SKM-1 treated with dmso at 0.1 percent for 144 hours (cell line): Measurements from ENCODE around the gene DPH7.
"Not testable (repeated sequence)": the region's sequence is repeated elsewhere in the genome, so short reads cannot be mapped to it uniquely, and the experiment has no call there.

Source experiments
- DNase-seq: peaks from one replicate; lab custom pipeline; 2025; ENCODE audit not compliant: unreplicated experiment; lab: John Stamatoyannopoulos, UW

DPH7 gene

DNA sequence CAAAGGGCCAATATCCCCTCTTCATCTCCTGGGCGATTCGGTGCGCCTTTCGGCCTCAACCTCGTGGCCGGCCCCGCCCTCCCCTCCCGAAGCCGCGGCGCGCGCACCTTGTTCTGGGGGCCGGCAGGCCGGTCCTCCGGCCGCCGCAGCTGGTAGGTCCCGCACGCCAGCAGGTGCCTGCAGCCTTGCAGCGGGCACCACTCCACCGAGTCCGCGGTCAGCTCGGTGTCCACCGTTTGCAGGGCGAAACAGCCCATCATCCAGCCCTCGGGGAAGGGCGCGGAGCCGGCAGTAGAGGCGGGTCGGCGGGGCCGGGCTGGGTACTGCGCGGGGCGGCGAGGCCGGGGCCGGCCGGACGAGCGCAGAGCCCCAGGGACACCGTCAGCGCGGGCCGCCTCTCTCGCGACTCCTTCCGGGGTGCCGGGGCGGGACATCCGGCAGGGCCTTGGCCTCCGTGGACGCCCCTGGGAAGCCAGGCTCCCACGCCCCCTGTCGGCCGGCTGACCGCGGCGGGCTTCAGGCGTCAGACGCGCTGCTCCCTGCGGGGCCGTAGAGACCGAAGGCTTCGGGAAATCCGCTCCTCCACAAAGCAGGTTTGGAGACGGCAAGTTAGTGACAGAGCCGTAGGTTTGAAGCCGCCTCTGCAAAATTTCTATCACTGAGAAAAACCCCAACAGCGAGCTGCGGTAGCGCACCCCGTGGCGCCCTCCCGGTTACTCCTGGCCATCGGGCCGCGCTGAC lies at the start of gene DPH7:
TSS of gene DPH7 (minus strand) at position 408 of the 741 bp plus-strand sequence. CDS start at position 260, 148 bp downstream.
- peak; percentile 89 for DNase-seq

DNA sequence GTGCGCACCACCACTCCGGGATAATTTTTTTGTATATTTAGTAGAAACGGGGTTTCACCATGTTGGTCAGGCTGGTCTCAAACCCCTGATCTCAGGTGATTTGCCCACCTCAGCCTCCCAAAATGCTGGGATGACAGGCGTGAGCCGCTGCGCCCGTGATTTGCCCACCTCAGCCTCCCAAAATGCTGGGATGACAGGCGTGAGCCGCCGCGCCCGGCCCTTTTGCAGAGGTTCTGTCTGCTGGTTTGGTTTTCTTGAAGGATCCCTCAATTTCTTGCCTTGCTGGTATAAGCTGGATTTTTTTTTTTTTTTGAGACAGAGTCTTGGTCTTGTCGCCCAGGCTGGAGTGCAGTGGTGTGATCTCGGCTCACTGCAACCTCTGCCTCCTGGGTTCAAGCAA lies 48.7 kb upstream of the DPH7 start:
- not testable (repeated sequence) for DNase-seq

DNA sequence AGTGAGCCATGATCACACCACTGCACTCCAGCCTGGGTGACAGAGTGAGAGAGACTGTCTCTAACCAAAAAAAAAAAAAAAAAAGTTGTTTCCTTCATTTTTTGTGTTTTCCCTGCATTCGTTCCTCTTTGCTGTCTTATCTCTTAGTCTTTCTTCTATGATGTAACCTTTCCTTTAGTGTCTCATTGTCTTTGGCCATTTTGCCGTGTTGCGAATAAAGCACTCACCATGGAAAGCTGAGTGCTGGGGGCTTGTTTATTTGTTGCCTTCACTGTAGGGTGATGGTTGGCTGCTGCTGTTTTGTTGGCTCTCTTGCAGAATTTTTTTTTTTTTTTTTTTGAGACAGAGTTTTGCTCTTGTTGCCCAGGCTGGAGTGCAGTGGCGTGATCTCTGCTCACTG lies 47.7 kb upstream of the DPH7 start:
- no peak for DNase-seq

DNA sequence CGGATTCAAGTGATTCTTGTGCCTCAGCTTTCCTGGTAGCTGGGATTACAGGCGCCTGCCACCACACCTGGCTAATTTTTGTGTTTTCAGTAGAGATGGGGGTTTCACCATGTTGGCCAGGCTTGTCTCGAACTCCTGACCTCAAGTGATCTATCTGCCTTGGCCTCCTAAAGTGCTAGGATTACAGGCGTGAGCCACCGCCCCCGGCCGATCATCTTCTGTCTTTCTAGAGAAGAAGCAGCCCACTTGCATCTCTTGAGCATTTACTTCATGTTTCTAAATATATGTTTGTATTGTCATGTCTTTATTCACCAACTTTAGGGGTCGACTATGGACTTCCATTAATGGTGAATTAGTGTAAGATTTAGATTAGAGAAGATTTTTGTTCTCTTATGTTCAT lies 43.5 kb upstream of the DPH7 start:
- not testable (repeated sequence) for DNase-seq

DNA sequence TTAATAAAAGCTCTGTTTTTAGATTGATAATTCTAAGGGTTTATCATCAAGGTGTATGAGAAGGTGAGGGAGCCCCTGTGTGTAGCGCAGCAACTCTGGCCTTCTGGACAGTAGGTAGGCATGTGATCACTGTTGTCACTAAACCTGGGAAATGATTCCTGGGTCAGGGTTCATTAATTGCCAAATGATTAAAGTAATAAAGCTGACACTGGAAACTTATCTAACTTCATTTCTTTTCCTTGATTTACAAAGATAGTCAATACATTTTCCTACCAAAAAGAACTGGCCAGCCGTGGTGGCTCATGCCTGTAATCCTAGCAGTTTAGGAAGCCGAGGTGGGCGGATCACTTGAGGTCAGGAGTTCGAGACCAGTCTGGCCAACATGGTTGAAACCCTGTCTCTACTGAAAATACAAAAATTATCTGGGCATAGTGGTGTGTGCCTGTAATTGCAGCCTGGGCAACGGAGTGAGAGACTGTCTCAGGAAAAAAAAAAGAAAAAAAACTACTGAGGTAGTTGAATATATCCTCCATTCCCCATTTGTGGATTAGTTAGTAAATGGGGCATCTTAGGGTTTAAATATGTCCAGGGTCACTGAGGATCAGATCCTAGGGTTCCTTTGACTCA lies 42.5 kb upstream of the DPH7 start:
- no peak for DNase-seq

DNA sequence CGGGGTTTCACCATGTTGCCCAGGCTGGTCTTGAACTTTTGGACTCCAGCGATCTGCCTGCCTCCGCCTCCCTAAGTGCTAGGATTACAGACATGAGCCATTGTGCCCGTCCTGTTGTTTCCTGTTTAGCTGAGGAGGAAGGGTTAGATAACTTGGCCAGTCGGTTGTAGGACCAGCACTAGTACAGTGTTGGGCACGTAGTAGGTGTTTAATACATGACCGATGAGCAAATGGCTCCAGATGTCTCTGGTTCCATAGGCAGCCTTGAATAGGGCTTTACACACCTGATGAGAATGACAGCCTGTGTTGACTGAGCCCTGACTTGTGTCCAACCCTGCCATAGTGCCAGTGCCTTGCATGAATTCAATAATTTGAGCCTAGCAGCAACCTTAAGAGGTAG lies 41.9 kb upstream of the DPH7 start:
- DNase-seq = no peak

DNA sequence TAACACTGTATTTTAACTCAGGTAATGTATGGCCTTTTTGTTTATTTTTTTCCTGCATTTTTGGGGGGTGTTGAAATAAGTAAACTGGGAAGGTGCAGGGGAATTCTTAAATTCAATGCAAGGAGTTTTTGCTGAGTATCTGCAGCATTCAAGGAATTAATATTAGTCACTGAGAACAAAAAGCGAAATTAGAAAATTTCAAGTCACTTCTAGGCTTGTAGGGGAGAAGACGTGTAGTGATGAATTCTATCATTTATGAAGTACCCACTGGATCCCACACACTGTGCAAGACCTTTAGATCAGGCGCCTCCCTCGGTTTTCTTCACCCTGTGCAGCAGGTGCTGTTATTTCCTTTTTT lies 41.3 kb upstream of the DPH7 start:
- DNase-seq = no peak

DNA sequence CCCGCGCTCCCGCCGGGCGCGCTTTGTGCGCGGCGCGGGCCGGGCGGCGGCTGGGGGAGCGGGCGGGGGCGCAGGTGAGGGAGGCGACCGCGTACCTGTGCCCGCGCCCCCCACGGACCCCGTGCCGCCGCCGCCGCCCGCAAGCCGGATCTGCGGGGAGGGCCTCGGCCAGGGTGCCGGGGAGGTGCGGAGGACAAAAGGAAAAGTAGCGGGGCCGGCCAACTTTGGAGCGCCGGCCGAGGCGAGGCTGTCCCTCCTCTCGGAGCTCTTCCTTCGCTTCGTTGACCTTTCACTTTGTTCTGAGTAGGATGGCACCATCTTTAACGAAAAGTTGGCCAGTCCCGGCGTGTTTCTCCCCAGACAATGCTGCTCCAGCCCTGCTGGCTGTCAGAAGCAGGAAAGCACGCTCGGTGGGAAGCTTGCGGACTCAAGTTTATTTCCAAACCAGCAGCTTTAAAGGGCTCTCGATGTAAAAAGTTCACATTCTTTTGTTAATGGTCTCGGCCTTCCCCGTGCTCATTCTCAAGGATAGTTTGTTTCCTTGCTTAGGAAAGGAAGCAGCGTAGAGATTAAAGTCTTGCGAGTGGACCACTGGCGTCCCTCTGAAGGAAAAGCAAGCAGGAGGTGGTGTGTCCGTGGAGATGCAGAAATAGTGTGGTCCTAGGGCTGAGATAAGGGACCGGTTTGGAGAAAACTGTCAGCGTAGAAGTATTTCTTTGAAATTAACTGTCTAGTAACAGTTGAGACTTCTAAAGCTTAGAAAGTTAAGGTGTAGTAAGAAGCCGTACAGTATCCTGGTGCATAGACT lies 40.7 kb upstream of the DPH7 start:
- DNase-seq = no peak

DNA sequence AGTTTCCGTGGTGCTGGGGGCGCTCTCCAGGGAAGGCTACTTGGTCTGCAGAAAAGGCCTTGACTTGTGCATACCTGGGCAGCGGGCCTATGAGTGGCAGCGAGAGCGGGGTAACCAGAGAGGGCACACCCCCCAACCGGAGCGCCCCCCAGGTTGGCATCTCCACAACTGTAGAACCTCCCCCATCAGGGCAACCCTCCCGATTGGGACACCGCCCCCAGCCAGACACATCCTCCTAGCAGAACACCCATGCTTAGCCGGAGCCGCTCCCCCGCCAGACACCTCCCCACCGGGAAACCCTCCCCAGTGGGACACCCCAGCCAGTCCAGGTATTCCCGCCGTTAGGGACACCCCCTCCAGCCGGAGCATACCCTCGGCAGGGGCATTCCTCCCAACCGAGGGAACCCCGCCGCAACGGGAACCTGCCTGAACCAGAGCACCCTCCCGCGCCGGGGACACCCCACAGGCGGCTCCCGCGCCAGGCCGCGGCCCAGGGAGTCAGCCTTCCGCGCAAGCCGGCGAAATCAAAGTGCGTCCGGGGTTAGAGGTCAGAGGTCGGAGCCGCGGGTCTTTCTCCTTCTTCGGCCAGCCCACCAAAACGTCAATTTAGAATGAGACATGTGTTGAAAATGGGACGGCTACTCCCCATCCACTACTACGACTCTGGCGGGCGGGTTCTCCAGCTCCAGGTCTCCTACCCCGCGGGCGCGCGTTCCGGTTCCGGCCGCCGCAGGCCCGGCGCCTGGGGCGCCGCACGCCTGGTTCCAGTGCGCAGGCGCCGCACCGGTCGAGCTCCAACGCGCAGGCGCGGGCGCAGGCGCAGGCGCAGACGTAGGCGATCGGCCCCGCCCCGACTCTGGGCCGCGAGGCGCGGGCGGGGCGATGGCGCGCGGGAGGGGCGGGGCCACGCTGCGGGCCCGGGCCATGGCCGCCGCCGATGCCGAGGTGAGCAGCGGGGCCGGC lies 39.7 kb upstream of the DPH7 start, which contains the start of gene EHMT1:
TSS of gene EHMT1 (plus strand) at position 901 of the 963 bp plus-strand sequence. CDS start at position 925, 24 bp downstream.
- DNase-seq = peak; percentile 76

DNA sequence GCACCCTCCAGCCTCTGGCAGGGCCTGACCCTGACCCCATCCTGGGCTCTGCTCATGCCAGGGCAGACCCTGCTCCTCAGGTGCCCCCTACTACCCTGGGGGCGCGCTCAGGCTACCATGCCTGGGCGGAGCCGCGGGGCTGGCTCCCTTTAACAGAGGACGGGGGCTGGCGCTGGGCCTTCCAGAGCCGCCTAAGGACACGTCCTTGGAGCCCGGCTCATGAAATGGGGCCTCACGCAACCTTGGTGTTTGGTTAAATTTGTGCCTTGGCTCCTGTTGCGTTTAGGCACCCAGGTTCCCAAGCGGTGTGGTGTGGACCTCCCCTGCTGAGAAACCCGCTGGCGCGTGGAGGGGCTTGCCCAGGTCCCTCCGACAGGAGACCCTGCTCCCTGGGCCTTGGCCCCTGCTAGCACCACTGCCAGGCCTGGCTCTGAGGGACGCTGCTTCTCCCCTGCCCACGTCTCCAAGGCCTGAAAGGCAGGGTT lies 36.7 kb upstream of the DPH7 start:
- no peak for DNase-seq

DNA sequence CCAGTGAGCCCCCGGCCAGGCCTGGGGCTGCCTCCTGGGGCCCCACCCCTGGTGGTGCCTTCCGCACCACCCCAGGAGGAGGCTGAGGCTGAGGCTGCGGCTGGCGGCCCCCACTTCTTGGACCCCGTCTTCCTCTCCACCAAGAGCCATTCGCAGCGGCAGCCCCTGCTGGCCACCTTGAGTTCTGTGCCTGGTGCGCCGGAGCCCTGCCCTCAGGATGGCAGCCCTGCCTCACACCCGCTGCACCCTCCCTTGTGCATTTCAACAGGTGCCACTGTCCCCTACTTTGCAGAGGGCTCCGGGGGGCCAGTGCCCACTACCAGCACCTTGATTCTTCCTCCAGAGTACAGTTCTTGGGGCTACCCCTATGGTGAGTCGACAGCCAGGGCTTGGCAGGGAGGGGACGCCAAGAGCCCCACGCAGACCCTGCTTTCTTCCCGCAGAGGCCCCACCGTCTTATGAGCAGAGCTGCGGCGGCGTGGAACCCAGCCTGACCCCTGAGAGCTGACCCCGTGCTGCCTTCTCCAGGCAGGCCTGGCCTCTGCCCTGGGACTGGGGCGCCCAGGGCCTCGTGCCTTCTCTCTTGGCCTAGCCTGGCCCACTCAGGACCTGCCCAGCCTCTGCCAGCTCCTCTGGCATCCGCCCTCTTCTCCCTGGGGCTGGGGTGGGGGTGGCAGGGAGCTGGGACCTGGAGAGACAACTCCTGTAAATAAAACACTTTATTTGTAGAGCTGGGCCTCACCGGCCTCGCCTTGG lies 36.1 kb upstream of the DPH7 start:
- DNase-seq = no peak

DNA sequence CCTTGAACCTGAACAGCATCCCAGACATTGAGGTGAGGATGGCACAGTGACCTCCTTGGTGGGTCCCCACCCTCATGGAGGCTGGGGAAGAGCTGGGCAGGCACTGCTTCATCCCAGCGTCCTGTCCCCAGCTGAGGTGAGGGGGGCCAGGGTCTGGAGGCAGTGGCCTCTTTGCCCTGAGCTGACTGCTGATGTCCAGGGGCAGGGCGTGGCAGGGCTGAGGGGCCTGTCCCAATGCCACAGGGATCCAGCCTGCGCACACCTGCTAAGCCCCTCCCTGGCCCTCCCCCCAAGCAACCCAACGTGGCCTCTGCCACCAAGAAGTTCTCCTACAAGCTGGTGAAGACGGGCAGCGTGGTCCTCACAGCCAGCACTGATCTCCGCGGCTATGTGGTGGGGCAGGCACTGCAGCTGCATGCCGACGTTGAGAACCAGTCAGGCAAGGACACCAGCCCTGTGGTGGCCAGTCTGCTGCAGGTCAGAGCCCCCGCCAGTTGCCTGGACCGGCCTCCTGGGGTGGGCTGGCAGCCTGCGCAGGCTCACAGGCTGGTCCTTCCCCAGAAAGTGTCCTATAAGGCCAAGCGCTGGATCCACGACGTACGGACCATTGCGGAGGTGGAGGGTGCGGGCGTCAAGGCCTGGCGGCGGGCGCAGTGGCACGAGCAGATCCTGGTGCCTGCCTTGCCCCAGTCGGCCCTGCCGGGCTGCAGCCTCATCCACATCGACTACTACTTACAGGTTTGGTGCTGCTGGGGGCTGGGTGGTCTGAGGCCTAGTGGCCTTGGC lies 35.2 kb upstream of the DPH7 start:
- no peak for DNase-seq

DNA sequence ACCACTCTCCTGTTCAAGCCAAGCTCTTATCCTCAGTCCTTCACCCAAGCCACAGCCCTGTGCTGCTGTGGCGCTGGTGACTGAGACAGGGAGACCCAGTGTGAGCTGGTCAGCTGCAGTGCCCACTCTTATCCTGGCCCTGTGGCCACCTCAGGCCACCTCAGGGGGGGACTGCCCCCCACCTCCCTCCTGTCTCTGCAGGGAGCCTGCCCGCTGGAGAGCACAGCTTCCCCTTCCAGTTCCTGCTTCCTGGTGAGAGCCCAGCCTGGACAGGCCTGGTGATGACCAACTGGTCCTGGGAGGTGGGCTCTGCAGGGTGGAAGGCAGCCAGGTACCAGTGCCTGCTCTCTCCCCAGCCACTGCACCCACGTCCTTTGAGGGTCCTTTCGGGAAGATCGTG lies 34.5 kb upstream of the DPH7 start:
- no peak for DNase-seq

DNA sequence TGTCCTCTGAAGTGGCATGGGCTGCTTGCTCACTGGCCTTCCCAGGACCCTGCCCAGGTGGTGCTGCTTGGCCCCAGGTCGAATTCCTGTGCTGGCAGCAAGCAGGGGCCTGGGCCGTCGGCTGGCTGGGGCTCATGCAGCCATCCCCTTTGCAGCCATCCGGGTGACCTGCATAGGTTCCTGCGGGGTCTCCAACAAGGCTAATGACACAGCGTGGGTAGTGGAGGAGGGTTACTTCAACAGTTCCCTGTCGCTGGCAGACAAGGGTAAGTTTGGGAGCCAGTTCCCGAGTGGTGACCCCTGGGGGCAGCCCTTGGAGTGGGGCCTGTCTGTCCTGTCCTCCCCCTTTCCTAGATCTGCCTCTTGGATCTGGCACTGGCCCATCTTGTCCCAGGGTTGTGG lies 34.0 kb upstream of the DPH7 start:
- no peak for DNase-seq

DNA sequence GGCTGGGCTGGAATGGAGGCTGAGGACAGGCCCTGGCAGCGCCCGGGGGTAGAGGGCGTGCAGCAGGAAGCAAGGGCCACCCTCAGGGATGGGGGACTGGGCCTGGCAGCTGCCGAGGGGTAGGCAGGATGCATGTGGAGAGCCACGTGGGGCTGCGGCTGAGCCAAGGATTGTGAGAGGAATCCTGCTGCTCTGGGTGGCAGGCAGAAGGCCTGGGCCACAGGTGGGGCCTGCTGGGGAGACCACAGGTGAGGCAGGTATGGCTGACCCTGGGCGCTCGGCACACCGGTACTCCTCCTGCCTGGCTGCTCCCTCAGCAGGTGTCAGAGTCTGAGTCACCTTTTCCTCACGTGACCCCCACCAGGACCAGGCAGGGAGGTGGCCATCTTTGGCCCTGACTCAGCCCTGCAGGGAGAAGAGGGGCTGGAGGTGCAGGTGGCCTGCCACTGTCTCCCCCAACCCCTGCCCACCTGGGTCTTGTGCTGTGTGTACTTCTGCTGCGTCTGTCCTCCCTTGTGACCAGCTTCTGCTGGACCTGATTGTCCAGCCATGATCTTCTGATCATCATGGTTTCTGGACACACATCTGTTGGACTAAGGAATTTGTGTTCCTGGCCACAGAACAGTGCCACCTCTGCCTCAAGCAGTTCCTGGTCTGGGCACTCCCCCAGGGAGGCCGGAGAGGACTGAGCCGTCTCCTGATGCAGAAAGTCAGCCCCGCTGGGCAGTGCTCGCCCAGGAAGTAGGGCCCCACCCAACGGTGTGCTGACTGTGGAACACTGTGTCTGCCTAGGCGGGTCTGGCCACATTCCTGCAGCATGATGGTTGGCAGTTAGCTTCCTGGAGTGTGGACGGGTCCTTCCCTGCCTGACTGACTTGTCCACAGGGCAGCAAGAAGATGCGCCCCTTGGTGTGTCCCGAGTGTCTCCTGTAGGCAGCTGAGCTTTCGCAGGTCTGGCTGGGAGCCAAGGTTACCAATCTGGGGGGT lies 33.2 kb upstream of the DPH7 start:
- DNase-seq = no peak

DNA sequence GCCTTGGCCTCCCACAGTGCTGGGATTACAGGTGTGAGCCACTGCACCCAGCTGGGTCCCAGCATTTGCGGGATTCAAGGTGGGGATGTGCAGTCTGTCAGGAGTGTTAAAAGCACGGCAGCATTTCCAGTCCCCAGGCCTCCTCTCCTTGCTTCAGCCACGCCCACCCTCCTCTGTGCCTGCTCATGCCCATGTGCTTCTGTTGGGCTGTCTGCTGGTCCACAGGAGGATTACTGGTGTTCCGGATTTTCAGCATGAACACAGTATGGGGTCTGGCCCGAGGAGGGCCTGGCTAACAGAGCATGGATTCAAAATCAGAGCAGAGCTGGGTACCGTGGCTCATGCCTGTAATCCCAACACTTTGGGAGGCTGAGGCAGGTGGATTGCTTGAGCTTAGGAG lies 32.2 kb upstream of the DPH7 start:
- no peak for DNase-seq

DNA sequence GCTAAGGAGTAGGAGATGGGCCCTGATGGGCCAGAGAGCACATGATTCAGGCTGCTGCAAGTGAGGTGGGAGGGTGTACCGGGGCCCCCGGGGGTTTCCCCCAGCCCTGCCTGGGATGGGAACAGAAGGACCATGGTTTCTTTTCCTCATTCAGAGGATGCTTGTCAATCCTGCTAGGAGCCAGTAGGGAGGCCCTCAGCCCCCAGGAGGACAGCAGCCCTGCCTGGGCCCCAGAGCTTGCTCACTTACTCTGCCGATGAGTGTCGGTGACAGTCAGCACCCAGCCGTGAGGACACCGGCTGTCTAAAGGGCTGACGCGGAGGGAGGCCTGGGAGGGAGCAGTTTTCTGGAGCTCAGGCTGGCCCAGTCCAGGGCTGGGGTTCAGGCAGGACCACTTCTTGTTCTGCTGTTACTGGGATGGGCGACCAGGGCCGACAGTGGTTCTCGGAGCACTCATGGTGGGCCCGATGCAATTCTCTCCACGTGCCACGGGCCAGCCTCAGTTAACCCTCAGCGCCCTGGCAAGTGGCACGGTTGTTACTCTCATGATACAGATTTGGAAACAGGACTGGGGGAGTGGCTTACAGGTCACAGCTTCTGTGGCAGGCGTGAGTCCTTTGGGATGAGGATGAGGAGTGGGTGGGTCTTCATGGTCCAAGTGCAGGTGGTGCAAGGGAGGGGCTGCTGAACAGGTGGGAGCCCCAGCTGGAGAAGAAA lies 28.6 kb upstream of the DPH7 start:
- DNase-seq = no peak
